OCI-LY1 (cell line): ENCODE measurements around the gene NUBPL.
"Not testable (repeated sequence)": the region's sequence is repeated elsewhere in the genome, so short reads cannot be mapped to it uniquely, and the experiment has no call there.

ENCODE experiments used
- H2AFZ ChIP-seq: fragments of 200-600 bp; sonication (generic), shearing (Covaris generic); 2 replicates; pipeline ENCODE4 v1.6.0; 2014; ENCODE audit warnings: antibody characterized with exemption, mild to moderate bottlenecking, low read length
- H3F3A ChIP-seq: fragments of 200-600 bp; sonication (generic), shearing (Covaris generic); 2 replicates; pipeline ENCODE4 v1.6.0; 2014; ENCODE audit warnings: mild to moderate bottlenecking, antibody characterized with exemption, low read length, moderate library complexity; ENCODE audit not compliant: insufficient read depth
- H3K27ac ChIP-seq: fragments of 200-600 bp; sonication (generic); 2 replicates; pipeline ENCODE4 v1.5.1; 2014; ENCODE audit warnings: low read length, mixed run types, mild to moderate bottlenecking, low read depth; ENCODE audit not compliant: poor library complexity, severe bottlenecking
- H3K27me3 ChIP-seq: fragments of 200-600 bp; sonication (generic); 2 replicates; pipeline ENCODE4 v1.6.0; 2014; ENCODE audit warnings: antibody characterized with exemption, mild to moderate bottlenecking, low read length, moderate library complexity; ENCODE audit not compliant: insufficient read depth
- H3K36me3 ChIP-seq: fragments of 200-600 bp; sonication (generic); 2 replicates; pipeline ENCODE4 v1.6.1; 2014; ENCODE audit warnings: mild to moderate bottlenecking, antibody characterized with exemption, low read length, moderate library complexity, mixed read lengths; ENCODE audit not compliant: insufficient read depth
- H3K4me1 ChIP-seq: fragments of 200-600 bp; sonication (generic); 2 replicates; pipeline ENCODE4 v1.5.1; 2014; ENCODE audit warnings: mild to moderate bottlenecking, low read length, moderate library complexity; ENCODE audit not compliant: insufficient read depth, severe bottlenecking
- H3K4me2 ChIP-seq: fragments of 200-600 bp; sonication (generic), shearing (Covaris generic); 2 replicates; pipeline ENCODE4 v1.6.1; 2014; ENCODE audit warnings: low read length
- H3K4me3 ChIP-seq: fragments of 200-600 bp; sonication (generic); 2 replicates; pipeline ENCODE4 v1.5.1; 2014; ENCODE audit warnings: low read length, low read depth, mild to moderate bottlenecking, mixed read lengths; ENCODE audit not compliant: poor library complexity, severe bottlenecking
- H3K79me2 ChIP-seq: fragments of 200-600 bp; shearing (Covaris generic); 2 replicates; pipeline ENCODE4 v1.6.1; 2016; ENCODE audit warnings: mixed run types, low read length, mixed read lengths; ENCODE audit not compliant: insufficient read depth
- H3K9ac ChIP-seq: fragments of 200-600 bp; sonication (generic), shearing (Covaris generic); 2 replicates; pipeline ENCODE4 v1.6.1; 2014; ENCODE audit warnings: mild to moderate bottlenecking, low read length, mixed read lengths
- H3K9me2 ChIP-seq: fragments of 200-600 bp; sonication (generic), shearing (Covaris generic); 2 replicates; pipeline ENCODE4 v1.6.1; 2014; ENCODE audit warnings: low read depth, mild to moderate bottlenecking, low read length, mixed read lengths
- H3K9me3 ChIP-seq: fragments of 200-600 bp; shearing (Covaris generic); 2 replicates; pipeline ENCODE4 v1.6.1; 2014; ENCODE audit warnings: low read length, mixed read lengths
- H4K20me1 ChIP-seq: fragments of 200-600 bp; sonication (generic), shearing (Covaris generic); 2 replicates; pipeline ENCODE4 v1.6.0; 2016; ENCODE audit warnings: mild to moderate bottlenecking, low read length; ENCODE audit not compliant: insufficient read depth
- EZH2 ChIP-seq: fragments of 200-600 bp; sonication (generic), shearing (Covaris generic); IDR thresholded peaks from 2 replicates; pipeline ENCODE4 v1.8.0; 2017; ENCODE audit warnings: borderline replicate concordance, mixed run types, mild to moderate bottlenecking, antibody characterized with exemption, low read length, moderate library complexity, mixed read lengths
- TF ChIP-seq, protein P1 (sequence below): fragments of 200-600 bp; sonication (generic), shearing (Covaris generic); IDR thresholded peaks from 2 replicates; pipeline ENCODE4 v1.5.1; 2017; ENCODE audit warnings: mild to moderate bottlenecking, antibody characterized with exemption, low read length, moderate library complexity, mixed read lengths

Gene NUBPL

DNA sequence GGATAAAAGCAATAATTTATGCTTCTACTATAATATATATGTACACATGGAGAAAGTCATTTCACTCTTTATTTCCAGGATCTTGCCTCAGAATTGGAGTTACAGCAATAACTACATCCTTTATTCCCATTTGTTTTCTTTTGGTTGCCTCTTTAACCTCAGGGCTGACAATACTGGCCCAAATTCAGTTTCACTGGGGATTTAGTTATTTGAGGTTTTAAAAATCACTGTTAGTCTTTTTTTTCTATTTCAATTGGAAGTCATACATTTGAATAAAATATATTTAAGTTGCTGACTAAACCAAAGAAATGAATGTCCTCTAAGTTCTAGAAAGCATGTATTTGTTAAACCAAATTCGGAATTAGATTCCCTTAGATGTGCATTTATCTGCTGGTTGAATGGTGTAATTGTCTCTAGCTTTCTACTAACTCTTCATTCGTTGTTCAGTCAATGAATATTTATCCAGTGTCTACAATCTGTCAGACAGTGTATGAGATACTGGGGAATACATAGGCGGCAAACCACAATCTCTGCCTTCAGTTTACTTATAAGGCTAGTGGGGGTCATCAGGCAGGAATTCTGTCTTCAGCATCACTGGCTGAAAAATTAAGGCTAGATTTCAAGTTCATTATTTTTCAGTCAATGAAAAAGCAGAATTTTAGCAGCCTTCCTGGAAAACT lies 325.1 kb downstream of the NUBPL start:
- H3K36me3 ChIP-seq = no peaks in the 10 kb centered on the region
- H4K20me1 ChIP-seq = no peaks in the 10 kb centered on the region
- H3K27me3 ChIP-seq = no peaks in the 10 kb centered on the region
- H3K27ac ChIP-seq = no peak overlapping the region
- H3K79me2 ChIP-seq = no peaks in the 10 kb centered on the region
- H3K9ac ChIP-seq = no peak overlapping the region
- no peaks in the 10 kb centered on the region for H3K4me1 ChIP-seq
- no peaks in the 10 kb centered on the region for H3F3A ChIP-seq
- no peak overlapping the region for H2AFZ ChIP-seq
- H3K4me3 ChIP-seq = no peak overlapping the region
- H3K4me2 ChIP-seq = no peak overlapping the region
- TF ChIP-seq EZH2 = no peak
- TF ChIP-seq, protein P1, sequence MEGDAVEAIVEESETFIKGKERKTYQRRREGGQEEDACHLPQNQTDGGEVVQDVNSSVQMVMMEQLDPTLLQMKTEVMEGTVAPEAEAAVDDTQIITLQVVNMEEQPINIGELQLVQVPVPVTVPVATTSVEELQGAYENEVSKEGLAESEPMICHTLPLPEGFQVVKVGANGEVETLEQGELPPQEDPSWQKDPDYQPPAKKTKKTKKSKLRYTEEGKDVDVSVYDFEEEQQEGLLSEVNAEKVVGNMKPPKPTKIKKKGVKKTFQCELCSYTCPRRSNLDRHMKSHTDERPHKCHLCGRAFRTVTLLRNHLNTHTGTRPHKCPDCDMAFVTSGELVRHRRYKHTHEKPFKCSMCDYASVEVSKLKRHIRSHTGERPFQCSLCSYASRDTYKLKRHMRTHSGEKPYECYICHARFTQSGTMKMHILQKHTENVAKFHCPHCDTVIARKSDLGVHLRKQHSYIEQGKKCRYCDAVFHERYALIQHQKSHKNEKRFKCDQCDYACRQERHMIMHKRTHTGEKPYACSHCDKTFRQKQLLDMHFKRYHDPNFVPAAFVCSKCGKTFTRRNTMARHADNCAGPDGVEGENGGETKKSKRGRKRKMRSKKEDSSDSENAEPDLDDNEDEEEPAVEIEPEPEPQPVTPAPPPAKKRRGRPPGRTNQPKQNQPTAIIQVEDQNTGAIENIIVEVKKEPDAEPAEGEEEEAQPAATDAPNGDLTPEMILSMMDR = no peak
- H3K9me2 ChIP-seq = no peaks in the 10 kb centered on the region
- H3K9me3 ChIP-seq = no peaks in the 10 kb centered on the region

DNA sequence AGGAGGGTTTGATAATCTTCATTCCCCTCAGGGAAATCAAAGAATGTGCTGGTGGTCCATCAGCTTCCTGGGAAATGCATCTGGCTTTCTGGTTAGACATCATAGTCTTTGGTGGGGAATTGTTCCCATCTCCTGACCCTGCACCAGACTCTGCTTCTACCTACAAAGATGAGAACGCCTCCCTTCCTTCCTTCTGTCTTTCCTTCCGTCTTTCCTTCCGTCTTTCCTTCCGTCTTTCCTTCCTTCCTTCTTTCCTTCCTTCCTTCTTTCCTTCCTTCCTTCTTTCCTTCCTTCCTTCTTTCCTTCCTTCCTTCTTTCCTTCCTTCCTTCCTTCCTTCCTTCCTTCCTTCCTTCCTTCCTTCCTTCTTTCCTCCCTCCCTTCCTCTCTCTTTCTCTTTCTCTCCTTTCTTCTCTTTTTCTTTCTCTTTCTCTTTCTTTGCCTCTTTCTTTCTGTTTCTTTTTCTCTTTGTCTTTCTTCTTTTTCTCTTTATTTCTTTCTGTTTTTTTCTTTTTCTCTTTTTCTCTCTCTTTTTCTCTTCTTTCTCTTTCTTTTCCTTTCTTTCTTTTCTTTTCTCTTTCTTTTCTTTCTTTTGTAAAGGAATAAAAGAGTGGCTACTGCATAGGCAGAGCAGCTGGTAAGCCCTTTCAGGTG lies 326.9 kb downstream of the NUBPL start:
- TF ChIP-seq, protein P1 = no peak
- no peak for TF ChIP-seq EZH2
- no peaks in the 10 kb centered on the region for H3K9me3 ChIP-seq

DNA sequence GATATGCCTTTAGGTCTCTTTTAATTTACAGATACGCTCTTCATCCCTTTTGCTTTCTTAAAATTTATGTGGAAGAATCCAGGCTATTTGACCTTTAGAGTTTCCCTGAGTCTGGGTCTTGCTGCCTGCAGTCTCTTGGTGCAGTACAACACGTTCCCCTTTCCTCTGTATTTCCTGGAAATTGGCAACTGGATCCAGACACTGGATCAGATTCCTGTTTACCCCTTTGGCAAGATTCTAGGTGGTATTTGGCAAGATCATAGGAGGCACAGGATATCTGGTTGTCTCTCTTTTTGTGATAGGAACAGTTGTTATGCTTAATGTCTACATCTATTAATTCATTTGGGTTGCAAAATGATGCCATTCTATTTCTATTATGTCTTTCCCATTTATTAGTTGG lies 328.1 kb downstream of the NUBPL start:
- Histone ChIP-seq H3F3A (no peaks in the 10 kb centered on the region), H3K27me3 (no peaks in the 10 kb centered on the region), H3K9ac (no peak overlapping the region), H3K79me2 (no peaks in the 10 kb centered on the region), H3K9me2 (no peaks in the 10 kb centered on the region), H3K36me3 (no peaks in the 10 kb centered on the region), H3K4me1 (no peaks in the 10 kb centered on the region), H3K9me3 (no peaks in the 10 kb centered on the region), H3K27ac (no peak overlapping the region), H3K4me3 (no peak overlapping the region), H2AFZ (no peak overlapping the region), H3K4me2 (no peak overlapping the region), H4K20me1 (no peaks in the 10 kb centered on the region)
- TF ChIP-seq, protein P1 = no peak
- no peak for TF ChIP-seq EZH2

More for the DNA sequence above, 326.9 kb downstream of the NUBPL start:
- H3K79me2 ChIP-seq = no peaks in the 10 kb centered on the region
- H3F3A ChIP-seq = no peaks in the 10 kb centered on the region
- H3K4me2 ChIP-seq = no peak overlapping the region
- no peak overlapping the region for H3K4me3 ChIP-seq
- no peaks in the 10 kb centered on the region for H3K9me2 ChIP-seq
- no peaks in the 10 kb centered on the region for H4K20me1 ChIP-seq
- no peak overlapping the region for H3K9ac ChIP-seq
- no peaks in the 10 kb centered on the region for H3K4me1 ChIP-seq
- H2AFZ ChIP-seq = no peak overlapping the region
- no peaks in the 10 kb centered on the region for H3K36me3 ChIP-seq
- H3K27ac ChIP-seq = no peak overlapping the region
- H3K27me3 ChIP-seq = no peaks in the 10 kb centered on the region

DNA sequence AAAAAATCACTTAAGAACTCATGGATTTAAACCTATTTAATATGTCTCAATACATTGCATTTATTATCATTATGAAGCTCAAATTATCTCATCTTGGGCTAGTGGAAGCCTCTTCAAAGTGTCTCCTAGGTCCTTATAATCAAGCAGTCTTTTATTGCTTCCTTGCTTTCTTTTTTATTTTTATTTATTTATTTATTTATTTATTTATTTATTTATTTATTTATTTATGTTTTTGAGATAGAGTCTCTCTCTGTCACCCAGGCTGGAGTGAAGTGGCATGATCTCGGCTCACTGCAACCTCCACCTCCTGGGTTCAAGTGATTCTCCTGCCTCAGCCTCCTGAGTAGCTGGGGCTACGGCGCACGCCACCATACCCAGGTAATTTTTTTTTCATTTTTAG lies 329.0 kb downstream of the NUBPL start:
- H3K9ac ChIP-seq, H3K4me3 ChIP-seq, H3K9me3 ChIP-seq, H3K9me2 ChIP-seq, H3K27me3 ChIP-seq, H3K79me2 ChIP-seq, H3F3A ChIP-seq, H3K36me3 ChIP-seq, H3K27ac ChIP-seq, H3K4me2 ChIP-seq, H3K4me1 ChIP-seq, H2AFZ ChIP-seq, H4K20me1 ChIP-seq: not testable (repeated sequence)
